GM21528 (cell line): ENCODE results near the gene SDC4.

Source experiments
- ATAC-seq: cut with Tn5 transposase; IDR thresholded peaks from one replicate; pipeline ENCODE4 v1.9.1; 2021; ENCODE audit warnings: mild to moderate bottlenecking, moderate library complexity; ENCODE audit not compliant: unreplicated experiment, low FRiP score

Gene SDC4, protein sequence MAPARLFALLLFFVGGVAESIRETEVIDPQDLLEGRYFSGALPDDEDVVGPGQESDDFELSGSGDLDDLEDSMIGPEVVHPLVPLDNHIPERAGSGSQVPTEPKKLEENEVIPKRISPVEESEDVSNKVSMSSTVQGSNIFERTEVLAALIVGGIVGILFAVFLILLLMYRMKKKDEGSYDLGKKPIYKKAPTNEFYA

DNA sequence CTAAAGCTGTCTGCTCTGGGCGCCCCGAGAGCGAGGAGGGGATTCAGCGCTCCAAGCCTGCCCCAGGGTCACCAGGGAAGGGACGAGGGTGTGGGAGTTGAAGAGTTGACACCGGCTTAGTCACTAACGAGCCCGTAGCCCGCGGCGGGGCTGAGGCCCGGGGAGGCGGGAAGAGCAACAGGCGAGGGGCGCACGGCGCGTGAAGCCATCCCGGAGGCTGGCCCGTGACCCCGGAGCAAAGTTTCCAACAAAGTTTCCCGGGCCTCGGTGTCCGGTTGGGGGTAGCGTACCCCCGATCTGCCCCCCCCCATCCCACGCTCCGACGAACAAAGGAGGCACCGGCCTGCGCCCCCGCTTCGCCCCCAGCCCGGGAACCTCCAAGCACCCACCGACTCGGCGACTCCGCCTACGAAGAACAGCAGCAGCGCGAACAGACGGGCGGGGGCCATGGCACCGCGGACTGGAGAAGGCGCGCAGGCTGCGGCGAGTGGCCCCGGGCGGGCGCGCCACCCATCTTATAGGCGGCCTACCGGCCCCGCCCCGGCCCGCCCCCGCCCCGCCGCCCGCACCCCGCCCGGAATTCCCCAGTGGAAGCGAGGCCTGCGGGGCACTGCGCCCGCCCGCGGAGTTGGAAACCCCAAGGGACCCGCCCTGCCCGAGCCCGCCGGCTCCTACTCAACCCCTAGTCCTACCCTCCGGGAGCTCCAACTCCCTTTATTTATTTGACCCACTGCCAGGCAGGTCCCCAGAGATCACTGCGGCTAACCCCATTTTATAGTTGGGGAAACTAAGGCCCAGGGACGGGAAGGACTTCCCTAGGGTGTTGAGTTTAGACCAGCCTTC, at the start of gene SDC4:
Gene SDC4 (minus strand): TSS at position 489 of the 843 bp plus-strand sequence. CDS start 40 bp downstream, at position 449.
- no peak for ATAC-seq

DNA sequence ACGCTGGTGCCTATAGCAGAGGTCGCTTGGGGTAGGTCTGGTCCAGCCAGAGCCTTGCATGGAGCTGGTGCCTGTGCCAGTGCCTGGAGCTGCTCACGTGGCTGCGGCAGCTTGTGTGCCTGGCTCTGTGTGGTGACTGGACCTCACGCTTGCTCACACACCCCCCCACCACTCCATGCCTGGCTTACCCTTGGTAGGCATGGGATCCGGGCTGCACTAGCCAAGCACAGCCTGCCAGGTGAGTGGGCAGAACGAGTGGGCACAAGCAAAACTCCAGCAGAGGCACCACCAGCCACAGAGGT, 46.8 kb upstream of the SDC4 start:
- ATAC-seq: no peak

DNA sequence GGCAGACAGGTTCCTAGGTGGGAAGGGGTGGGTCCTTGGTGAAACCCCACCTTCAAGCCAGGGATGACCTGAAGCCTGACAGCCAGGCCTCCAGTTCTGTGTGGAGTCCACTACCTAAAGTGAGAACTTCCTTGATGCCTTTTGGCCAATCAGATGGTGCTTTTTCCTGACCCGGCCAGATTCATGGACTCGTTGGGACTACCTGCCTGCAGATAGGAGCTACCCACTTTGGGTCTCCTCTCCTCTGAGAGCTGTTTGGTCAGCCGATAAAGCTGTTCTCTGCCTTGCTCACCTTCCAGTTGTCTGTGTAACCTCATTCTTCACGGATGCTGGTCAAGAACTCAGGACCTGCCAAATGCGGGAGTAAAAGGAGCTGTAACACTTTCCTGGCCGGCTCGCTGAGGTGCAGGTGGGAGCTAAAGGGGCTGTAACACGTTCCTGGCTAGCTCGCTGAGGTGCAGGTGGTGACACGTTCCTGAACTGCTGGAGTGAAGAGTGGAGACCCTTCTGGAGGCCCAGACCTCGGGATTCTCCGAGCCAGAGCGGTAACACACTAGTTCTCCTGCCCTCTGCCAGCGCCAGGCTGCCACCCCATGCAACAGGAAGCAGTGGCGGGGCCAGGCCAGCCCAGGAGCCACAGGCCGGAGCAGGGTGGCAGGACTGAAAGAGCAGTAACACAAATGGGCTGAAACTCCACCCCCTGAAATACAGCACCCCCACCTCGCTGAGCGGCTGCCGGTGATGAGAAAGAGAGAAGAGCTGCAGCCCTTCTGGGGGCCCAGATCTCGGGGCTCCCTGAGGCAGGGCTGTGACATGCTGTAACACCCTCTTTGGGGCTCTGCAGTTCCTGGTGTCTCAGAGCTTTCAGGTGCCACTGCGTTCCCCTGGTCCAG, 46.2 kb upstream of the SDC4 start:
- ATAC-seq: no peak

DNA sequence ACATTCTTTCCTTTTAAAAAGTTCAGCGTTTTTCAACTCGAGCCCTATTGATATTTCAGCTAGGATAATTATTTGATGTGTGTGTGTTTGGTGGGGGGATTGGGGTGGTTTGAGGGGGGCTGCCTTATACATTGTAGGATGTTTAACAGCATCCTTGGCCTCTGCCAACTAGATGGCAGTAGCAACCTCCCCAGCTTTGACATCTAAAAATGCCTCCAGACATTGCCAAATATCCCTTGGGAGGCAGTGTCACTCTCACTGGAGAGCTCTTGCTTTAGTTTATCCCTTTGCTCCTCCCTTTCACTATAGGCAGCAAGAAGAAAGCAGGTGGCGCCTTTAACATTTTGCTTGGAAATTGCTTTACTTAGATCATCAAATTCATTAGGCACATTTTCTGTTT, 44.5 kb upstream of the SDC4 start:
- ATAC-seq: no peak

DNA sequence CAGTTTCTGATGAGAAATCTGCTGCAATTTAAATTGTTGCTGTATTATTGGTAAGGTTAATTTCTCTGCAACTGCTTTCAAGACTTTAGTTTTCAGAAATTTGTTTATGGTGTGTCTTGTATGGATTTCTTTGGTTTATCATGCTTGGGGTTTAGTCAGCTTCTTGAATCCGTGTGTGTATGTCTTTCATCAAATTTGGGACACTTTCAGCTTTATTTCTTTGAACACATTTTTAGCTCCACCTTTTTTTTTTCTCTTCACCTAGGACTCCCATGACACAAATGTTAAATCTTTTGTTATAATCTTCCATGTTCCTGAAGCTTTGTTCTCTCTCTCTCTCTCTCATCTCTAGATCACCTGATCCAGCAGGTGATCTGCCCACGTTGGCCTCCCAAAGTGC, 43.3 kb upstream of the SDC4 start:
- ATAC-seq: no peak

DNA sequence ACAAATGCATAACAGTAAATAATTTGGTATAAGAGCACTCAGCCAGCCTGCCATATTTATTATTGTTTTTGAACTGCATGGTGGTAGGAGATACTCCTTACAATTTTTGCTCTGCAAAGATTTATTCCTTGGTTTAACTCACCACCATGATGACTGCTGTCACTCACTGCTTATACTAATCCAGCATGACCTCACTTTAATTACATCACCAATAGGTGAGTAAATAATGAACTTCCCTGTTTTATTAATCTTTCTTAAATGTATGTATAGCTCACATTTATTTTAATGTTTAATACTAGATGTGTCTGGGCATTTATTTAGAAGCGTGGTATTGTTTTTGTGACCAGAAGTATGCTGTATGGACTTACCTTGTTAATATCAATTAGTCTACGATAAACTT, 42.7 kb upstream of the SDC4 start:
- ATAC-seq: no peak

DNA sequence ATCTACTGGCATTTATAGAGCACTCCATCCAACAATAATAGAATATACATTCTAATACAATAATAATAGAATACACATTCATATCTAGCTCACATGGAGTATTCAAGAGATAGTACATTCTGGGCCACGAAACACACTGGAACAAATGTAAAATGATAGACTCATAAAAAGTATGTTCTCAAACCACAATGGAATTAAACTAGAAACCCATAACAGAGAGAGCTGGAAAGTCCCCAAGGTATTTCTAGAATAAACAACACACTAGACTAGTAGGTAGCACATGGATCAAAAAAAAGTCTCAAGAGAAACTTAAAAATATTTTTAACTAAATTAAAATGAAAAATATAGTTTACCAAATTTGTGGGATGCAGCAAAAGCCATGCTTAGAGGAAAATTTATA, 39.0 kb upstream of the SDC4 start:
- ATAC-seq: no peak

DNA sequence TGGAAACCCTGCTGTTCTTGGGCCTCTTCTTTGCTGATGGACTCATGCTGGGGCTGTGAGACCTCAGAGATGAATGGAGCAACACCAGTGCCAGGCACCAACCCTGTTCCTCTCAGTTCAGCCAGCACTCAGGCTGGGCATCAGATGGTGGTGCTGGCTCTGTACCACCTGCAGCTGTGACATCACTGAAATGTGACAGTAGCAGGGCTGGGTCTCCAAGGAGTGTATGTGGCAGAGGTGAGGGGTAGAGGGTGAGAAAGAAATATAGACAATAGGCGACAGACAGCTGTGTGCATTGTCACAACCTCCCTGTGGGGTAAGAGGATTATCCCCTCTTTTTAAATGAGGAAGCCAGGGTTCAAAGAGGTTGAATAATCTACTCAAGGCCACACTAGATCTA, 30.0 kb upstream of the SDC4 start, which contains the start of gene TP53TG5:
Gene TP53TG5 (minus strand): TSS at position 135 of the 400 bp plus-strand sequence. CDS start 89 bp downstream, at position 46.
- no peak for ATAC-seq

DNA sequence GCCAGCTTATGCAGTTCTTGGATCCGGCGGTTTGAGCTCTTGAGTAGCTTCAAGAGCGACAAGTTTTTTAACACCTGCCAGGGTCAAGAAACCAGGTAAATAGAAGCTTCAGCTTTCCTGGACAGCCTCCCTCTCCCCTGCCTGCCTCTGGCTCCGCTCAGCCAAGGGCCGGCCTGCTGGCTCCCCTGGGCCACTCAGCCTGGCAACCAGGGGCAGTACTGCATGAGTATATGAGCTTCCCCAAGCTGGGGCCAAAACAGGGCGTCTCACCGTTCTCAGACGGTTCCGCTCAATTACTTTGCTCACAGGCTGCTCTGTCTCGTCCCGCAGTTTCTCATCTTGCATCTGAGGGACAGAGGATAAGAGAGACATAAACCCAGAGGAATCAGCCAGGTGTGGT, 29.0 kb upstream of the SDC4 start:
- no peak for ATAC-seq

DNA sequence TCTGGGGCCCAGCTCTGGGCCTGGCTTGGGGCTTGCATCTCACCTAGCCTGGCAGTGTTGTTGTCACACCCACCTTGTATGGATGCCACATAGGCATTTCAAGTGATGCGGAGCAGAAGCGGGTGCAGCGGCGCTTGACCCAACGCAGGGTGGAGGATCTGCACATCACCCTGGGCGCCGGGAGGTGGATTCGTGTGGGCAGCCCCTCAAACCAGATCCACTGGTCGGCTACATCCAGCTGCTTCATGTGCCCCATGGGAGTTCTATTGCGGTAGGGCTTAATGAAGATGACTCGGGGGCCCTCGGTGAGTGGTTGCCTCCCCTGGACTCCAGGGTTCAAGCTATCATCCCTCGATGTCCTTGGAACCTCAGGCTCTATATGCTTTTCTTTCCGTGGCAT, 26.7 kb upstream of the SDC4 start:
- no peak for ATAC-seq

DNA sequence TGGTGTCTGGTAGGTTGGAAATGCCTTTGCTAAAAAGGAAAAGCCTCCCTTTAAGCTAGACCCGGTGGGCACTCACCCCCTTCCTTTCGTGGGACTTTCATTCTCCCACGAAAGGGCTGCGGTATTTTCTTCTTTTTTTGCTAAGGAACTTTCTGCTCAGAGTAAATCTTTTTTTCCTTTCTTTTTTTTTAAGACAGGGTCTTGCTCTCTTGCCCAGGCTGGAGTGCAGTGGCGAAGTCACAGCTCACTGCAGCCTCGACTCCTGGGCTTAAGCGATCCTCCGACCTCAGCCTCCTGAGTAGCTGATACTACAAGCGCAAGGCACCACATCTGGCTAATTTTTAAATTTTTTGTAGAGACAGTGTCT, 25.9 kb upstream of the SDC4 start:
- no peak for ATAC-seq

DNA sequence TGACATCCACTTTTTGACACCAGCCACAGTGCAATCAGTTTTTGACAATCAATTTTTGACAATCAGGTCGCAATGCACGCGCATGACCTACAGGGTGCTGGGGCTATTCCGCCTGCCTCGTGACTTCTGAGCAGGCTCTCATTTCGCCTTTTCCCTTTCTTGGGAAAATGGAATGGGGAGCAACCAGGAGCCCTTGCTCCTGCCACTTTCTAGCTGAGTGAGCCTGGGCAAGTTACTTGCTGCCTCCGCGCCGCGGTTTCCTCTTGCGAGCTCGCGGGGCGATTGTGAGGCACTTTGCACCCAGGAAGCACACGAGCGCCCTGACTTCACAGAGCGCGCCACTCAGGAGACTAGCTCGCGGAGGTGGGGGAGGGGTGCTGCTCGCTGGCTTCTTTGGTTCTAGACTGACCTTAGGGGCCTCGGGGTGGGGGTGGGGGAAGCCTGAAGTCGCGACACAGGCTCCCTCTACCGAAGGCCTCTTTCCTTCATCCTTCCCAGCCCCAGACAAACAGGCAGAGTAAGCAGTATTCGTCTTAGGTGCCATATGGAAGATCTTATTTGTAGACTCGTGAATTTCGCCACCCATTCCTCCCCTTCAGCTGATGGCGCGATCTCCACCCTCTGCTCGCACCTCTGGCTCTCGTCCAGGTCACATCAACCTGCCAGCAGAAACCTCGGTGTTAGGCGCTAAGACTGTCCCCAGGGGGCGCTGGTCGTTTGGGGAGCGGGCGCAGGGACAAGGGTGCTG, 25.3 kb upstream of the SDC4 start:
- ATAC-seq: peak; percentile 72

DNA sequence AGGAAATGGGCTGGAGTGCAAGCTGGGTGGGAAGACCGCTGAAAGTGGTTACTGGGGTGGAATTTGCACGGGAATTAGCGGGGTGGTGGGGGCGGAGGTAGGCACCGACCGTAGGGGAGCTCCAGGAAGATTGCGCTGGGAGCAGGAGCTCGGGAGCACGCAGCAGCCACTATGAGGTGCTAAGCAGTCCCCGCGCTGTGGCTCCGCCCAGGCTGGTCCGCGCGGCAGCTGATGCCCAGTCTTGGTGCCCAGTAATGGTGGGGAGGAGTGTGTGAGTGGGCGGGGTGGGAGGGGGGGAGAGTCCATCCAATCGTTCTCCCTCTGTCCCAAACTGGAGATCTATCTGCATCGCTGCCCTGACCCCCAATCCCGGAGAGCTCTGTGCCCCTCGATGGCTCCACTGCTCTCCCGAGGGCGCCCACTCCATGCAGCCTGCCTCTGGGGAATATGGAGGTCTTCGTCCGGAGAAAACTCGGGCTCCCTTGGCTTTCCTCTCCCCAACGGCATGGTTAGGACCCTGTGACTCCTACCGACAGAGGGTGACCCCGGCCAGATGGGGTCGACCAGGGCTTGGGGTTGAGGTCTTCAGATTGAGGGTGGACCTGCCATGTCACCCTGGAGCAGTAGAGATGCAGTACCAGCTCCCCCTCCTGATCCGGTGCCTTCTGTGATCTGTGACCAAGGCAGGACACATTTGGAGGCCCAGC, 24.6 kb upstream of the SDC4 start:
- ATAC-seq: no peak

DNA sequence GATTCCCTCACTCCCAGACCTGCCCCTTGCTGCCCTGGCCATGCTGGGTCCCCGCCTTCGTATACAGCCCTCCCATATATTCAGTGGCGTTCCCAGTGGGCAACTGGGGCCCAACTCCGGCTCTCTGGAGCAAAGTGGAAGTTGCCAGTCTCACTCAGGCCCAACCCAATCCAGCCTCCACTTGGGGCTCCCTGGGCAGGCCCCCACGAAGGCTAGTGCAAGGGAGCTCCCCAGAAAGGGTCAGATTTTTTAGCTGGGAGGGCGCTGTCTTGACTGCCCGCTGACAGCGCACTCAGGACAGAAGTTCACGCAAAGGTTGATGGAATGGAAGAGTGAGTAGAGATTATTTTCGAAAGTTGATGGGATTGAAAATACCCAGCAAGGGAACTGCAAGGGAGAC, 24.0 kb upstream of the SDC4 start:
- no peak for ATAC-seq

DNA sequence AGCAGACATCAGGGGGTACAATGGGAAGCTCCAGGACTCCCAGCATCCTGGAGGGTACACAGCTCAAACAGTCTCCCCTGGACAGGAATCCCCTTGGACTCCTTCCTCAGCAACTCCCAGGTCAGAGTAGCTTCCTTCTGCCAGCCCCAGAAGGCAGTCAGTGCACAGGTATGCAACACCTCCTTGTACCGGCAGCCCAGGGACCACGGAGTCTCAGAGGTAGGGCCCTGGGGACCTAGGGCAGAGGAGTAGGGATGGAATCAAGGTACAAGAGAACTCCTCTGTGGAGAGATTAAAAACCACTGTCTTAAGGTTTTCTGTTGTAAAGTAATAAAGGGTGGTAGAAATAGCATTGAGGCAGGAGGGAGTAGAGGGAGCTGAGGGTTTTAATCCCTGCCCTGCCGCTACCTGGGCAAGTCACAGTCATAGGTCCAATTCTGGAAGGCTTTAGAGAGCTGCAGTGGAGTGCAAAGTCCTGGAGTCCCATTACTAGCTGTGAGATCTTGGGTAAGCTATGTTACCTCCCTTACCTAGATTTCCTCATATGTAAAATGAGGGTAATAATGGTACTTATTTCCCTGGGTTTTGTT, 22.4 kb upstream of the SDC4 start:
- no peak for ATAC-seq

DNA sequence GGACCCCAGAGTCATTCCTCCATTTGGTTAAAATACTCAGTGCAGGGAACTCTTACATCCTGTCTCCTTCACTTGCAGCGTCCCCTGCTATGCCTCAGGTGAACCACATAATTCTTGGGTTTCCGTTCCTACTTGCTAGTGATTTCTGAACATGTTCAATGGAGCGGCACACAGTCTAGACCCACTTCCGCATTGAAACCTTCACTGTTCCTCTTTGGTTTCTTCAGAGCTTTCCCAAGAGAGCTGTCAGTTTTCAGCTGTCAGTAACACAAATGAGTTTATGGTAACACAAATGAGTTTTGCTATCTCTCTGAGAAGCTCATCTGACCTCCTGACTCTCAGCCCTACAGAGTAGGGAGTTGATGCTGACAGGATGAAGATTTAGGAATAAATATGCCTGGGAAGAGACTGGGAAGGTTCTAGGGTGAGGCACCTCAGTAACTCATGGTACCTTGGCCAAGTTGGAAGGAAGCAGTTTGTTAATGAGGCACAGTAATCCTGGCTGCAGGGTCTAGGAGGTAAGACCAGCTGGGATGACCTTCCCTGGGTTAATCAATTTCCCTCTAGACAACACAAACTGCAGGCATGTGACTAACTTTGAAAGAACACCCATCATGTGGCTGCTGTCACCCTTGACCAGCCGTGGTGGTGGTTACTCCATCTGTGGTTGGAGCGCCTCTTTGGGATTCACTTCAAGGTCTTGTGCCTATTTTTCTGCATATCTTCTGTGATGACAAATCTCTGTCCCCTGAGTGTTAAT, 20.2 kb upstream of the SDC4 start:
- peak; percentile 68 for ATAC-seq

DNA sequence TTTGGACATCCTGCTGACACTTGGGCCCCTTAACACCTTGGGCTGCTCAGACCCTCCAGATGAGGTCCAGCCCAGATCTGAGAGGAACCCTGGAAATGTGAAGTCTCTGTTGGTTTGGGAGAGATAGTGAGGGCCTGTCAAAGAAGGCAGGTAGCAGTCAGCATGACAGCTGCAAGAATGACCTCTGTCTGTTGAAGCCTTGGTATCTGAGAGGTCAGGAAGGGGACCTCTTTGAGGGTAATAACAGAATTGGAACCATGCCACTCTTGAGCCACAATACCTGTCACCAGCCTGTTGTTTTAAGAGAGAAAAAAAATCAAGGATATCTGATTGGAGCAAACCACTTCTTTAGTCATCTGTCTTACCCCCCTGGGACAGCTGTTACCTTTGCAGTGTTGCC, 18.9 kb upstream of the SDC4 start:
- ATAC-seq: no peak

DNA sequence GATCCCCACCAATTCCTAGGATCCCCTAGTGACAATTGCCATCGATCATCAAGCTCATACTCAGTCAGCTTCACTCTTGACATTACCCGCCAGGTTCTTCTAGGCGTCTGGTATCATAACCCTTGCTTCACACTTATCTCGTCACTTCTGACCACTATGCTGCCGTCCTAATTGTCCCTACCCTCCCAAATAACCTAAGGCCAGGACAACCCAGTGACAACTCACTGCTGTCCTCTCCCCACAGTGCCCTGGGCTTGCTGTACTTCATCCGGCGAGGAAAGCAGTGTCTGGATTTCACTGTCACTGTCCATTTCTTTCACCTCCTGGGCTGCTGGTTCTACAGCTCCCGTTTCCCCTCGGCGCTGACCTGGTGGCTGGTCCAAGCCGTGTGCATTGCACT, 18.4 kb upstream of the SDC4 start:
- no peak for ATAC-seq

DNA sequence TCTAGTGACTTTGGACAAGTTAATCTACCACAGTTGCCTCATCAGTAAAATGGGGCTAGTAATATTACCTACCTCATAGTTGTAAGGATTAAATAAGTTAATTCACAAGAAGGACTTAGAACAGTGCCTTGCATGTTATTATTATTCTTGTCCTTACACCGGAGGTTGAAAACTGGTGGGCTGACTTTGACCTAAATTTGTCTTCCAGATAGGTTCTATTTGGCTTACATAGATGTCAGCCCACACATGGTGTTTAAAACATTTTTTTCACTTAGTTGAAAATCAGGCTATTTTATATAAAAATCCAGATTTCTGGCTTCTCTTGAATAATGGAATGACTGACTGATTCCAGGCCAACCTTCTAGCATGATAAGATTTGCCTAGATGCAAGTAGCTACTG, 18.0 kb upstream of the SDC4 start:
- no peak for ATAC-seq
